CD4-positive, alpha-beta T cell treated with Interleukin-10 for 1 hour (primary cell): Measurements from ENCODE around the gene FRMD4A.
A peak's percentile ranks its signal among the peaks of the same experiment; 100 is the strongest.
"Not testable (repeated sequence)": the region's sequence is repeated elsewhere in the genome, so short reads cannot be mapped to it uniquely, and the experiment has no call there.

Experiments used
- DNase-seq: peaks from one replicate; pipeline ENCODE4 v3.0.0-alpha.2; 2020

FRMD4A gene

GRCh38 chr10:13936826-13937225 is 393.9 kb downstream of the FRMD4A start:
- no peak for DNase-seq

- peak; percentile 37 for DNase-seq
Measured at GRCh38 chr10:13930120-13930519, 400.6 kb downstream of the FRMD4A start.

- DNase-seq = no peak
Measured at GRCh38 chr10:13928451-13928850, 402.3 kb downstream of the FRMD4A start.

- no peak for DNase-seq
Measured at GRCh38 chr10:13925971-13926780, 404.5 kb downstream of the FRMD4A start.

- DNase-seq = no peak
Measured at GRCh38 chr10:13924040-13924725, 406.5 kb downstream of the FRMD4A start.

- DNase-seq = no peak
Measured at GRCh38 chr10:13922586-13922985, 408.1 kb downstream of the FRMD4A start.

- no peak for DNase-seq
Measured at GRCh38 chr10:13921941-13922340, 408.8 kb downstream of the FRMD4A start.

- DNase-seq = not testable (repeated sequence)
Measured at GRCh38 chr10:13921131-13921530, 409.6 kb downstream of the FRMD4A start.

- no peak for DNase-seq
Measured at GRCh38 chr10:13920465-13920864, 410.3 kb downstream of the FRMD4A start.

GRCh38 chr10:13920031-13920430 is 410.7 kb downstream of the FRMD4A start:
- DNase-seq = no peak

- no peak for DNase-seq
Measured at GRCh38 chr10:13917791-13918190, 412.9 kb downstream of the FRMD4A start.

GRCh38 chr10:13916384-13916947 is 414.3 kb downstream of the FRMD4A start:
- no peak for DNase-seq

GRCh38 chr10:13915710-13916109 is 415.0 kb downstream of the FRMD4A start:
- no peak for DNase-seq

- DNase-seq = no peak
Measured at GRCh38 chr10:13913897-13914296, 416.8 kb downstream of the FRMD4A start.

- DNase-seq = no peak
Measured at GRCh38 chr10:13911821-13912520, 418.8 kb downstream of the FRMD4A start.

- DNase-seq = no peak
Measured at GRCh38 chr10:13909516-13910258, 421.0 kb downstream of the FRMD4A start.

GRCh38 chr10:13908475-13908874 is 422.2 kb downstream of the FRMD4A start:
- DNase-seq = no peak

GRCh38 chr10:13907570-13907969 is 423.2 kb downstream of the FRMD4A start:
- no peak for DNase-seq

- DNase-seq = no peak
Measured at GRCh38 chr10:13905281-13905680, 425.4 kb downstream of the FRMD4A start.

GRCh38 chr10:13904064-13904463 is 426.7 kb downstream of the FRMD4A start:
- DNase-seq = no peak

GRCh38 chr10:13902868-13903587 is 427.7 kb downstream of the FRMD4A start:
- DNase-seq = no peak

- no peak for DNase-seq
Measured at GRCh38 chr10:13899941-13900340, 430.8 kb downstream of the FRMD4A start.
